Adrenal gland (tissue), 12 donors: ENCODE measurements around the gene ANKRD55. TPM values are rescaled to one million over a fixed set of nuclear protein-coding genes. Genes with fewer than 3 reads are reported as not detected.

Experiments used
- DNase-seq, 7 donors: peaks; one replicate each; pipeline ENCODE4 v3.0.0-alpha.2; 2019 to 2020
- H3K27ac ChIP-seq, 5 donors: fragments of 200-600 bp; sonication (generic) in 4 of 5; 1 replicate in 3 of 5; 2 replicates in 2 of 5; pipeline versions ENCODE4 v1.5.1 to v1.8.0; 2016 to 2020; ENCODE audit warnings: mild to moderate bottlenecking in 1 of 5
- H3K27me3 ChIP-seq: fragments of 200-600 bp; 2 replicates; pipeline ENCODE4 v1.8.0; 2021
- H3K36me3 ChIP-seq, 2 donors: fragments of 200-600 bp; replicated peaks in 1 of 2; 1 replicate in 1 of 2; 2 replicates in 1 of 2; pipeline versions ENCODE4 v1.5.1 to v1.8.0; 2018 to 2022
- H3K4me1 ChIP-seq, 2 donors: fragments of 200-600 bp; replicated peaks in 1 of 2; 1 replicate in 1 of 2; 2 replicates in 1 of 2; pipeline versions ENCODE4 v1.5.1 to v1.8.0; 2018 to 2021
- H3K4me3 ChIP-seq, 4 donors: fragments of 200-600 bp; sonication (generic) in 3 of 4; one replicate each; pipeline ENCODE4 v1.5.1; 2016 to 2018
- H3K9me3 ChIP-seq, 3 donors: fragments of 200-600 bp; sonication (generic) in 1 of 3; replicated peaks in 1 of 3; 1 replicate in 2 of 3; 2 replicates in 1 of 3; pipeline versions ENCODE4 v1.5.1 to v1.8.0; 2016 to 2021
- POLR2A ChIP-seq, 2 donors: fragments of 450-650 bp; IDR thresholded peaks; one replicate each; pipeline ENCODE4 v1.6.1; 2017; ENCODE audit warnings: antibody characterized with exemption in 2 of 2, mild to moderate bottlenecking in 2 of 2, moderate library complexity in 1 of 2
- WGBS, 4 donors: extraction: QIAGEN DNeasy Blood & Tissue Kit in 2 of 4; methylation state at CpG; one replicate each; pipeline versions ENCODE4 v1.1.5 to v1.1.7; 2013 to 2017; 5-methylcytosine and 5-hydroxymethylcytosine counted together
- intact Hi-C, 2 donors: fragments of 100-400 bp; cut with DNase I; formaldehyde crosslinking; loops; one replicate each; pipeline versions ENCODE4 v1.14.1 to v1.15.0; 2022 to 2023
- polyA plus RNA-seq, 3 donors: library from polyadenylated mRNA; stranded (reverse); fragments of 200-250 nt in 2 of 3; fragments of 350-450 nt in 1 of 3; fragmentation: Illumina TruSeq in 1 of 3; extraction: RNeasy Lipid Tissue Mini Kit (QIAGEN cat#74804) in 1 of 3; gene quantifications; one replicate each; pipeline ENCODE4 v1.2.3, GENCODE V29; 2013 to 2014
- total RNA-seq, 9 donors: library from RNA; depleted of rRNA in 4 of 9; stranded (reverse); fragments of >200 nt in 4 of 9; fragments of 120-200 nt in 1 of 9; fragmentation: NEBNext Ultra II Directional in 1 of 9; extraction: Animal tissue kit (Norgen Biotek cat#: 25700) in 1 of 9; gene quantifications; one replicate each; pipeline versions ENCODE4 v1.1.0 to v1.2.4, GENCODE V29; 2013 to 2023
- TF ChIP-seq, protein P1 (sequence below), 6 experiments: fragments of 450-650 bp in 4 of 6; fragments of 200-600 bp in 2 of 6; sonication (generic) in 1 of 6; IDR thresholded peaks; 1 replicate in 5 of 6; 2 replicates in 1 of 6; pipeline versions ENCODE4 v1.5.1 to v1.8.0; 2016 to 2021; ENCODE audit warnings: antibody characterized with exemption in 6 of 6, mild to moderate bottlenecking in 2 of 6, moderate library complexity in 1 of 6
- donor health status: healthy with polysubstance abuse.
- donor health status: Bipolar disorder and iron deficiency.
- donor health status: DM: yes; HTN: yes; CAD: no.
- donor health status: DM: no; HTN: no; CAD: no.
- donor health status: DM: no; HTN: no; CAD: no.
- donor health status: DM: yes; HTN: yes; CAD: no.

ANKRD55 gene
- total and polyA plus RNA-seq, 12 donors: 0.03 to 0.81 (median 0.29) TPM; not detected in 4

DNA sequence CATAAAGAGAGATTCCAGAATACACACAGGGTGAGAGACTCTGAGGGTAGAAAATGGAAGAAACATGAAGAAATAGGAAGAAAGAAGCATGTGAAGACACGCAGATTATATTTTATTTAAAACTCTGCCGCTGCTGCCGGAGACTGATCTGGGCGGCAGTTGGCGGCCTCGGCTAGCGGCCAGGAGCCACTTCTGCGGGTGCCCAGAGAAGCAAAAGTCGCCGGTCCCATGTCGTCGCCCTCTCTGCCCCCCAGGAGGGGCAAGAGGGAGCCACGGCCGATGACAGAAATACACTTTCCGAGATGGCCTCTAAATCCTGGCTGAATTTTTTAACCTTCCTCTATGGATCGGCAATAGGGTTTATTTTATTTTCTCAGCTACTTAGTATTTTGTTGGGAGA is 40.9 kb downstream of the ANKRD55 start:
- Histone ChIP-seq H3K4me3 (no peak overlapping the region), H3K9me3 (no peaks in the 10 kb centered on the region), H3K27ac (no peak overlapping the region), H3K4me1 (peaks cover 0 to 3% of the 10 kb centered on the region in 2 donors), H3K36me3 (no peaks in the 10 kb centered on the region), H3K27me3 (no peaks in the 10 kb centered on the region)
- TF ChIP-seq POLR2A (IDR thresholded peaks at IDR 0.05): no peak
- intact Hi-C loops: no loop called here
- DNase-seq: no peak
- 93 to 96% (median 94%) methylated on average over 16 of the region's 16 CpGs for whole genome bisulfite sequencing, 4 donors

DNA sequence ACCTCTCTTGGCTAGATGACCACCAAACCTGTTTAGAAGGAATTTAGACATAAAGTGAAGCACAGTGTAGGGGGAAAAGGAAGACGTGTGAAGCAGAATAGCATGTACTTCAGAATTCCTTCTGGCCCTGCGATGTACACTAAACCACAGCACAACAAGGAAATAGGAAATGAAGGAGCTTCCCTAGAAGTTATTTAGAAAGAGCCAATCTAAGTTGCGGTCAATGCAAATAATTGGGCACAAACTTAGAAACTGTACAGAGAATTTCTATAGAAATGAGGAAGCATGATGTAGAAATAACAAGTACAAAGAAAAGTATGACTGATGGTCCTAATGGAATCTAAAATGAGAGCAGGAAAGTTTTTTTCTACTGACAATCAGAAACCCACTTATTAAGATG is 41.5 kb downstream of the ANKRD55 start:
- no peak for TF ChIP-seq POLR2A (IDR thresholded peaks at IDR 0.05)
- TF ChIP-seq, protein P1, sequence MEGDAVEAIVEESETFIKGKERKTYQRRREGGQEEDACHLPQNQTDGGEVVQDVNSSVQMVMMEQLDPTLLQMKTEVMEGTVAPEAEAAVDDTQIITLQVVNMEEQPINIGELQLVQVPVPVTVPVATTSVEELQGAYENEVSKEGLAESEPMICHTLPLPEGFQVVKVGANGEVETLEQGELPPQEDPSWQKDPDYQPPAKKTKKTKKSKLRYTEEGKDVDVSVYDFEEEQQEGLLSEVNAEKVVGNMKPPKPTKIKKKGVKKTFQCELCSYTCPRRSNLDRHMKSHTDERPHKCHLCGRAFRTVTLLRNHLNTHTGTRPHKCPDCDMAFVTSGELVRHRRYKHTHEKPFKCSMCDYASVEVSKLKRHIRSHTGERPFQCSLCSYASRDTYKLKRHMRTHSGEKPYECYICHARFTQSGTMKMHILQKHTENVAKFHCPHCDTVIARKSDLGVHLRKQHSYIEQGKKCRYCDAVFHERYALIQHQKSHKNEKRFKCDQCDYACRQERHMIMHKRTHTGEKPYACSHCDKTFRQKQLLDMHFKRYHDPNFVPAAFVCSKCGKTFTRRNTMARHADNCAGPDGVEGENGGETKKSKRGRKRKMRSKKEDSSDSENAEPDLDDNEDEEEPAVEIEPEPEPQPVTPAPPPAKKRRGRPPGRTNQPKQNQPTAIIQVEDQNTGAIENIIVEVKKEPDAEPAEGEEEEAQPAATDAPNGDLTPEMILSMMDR (IDR thresholded peaks at IDR 0.05): no peak
- Histone ChIP-seq H3K27ac (no peak overlapping the region), H3K4me1 (peaks cover 0 to 3% of the 10 kb centered on the region in 2 donors), H3K36me3 (no peaks in the 10 kb centered on the region), H3K9me3 (no peaks in the 10 kb centered on the region), H3K4me3 (no peak overlapping the region), H3K27me3 (no peaks in the 10 kb centered on the region)
- intact Hi-C loops: no loop called here
- DNase-seq: no peak
- 67 to 72% (median 68%) methylated on average over 3 of the region's 3 CpGs for WGBS, 4 donors

DNA sequence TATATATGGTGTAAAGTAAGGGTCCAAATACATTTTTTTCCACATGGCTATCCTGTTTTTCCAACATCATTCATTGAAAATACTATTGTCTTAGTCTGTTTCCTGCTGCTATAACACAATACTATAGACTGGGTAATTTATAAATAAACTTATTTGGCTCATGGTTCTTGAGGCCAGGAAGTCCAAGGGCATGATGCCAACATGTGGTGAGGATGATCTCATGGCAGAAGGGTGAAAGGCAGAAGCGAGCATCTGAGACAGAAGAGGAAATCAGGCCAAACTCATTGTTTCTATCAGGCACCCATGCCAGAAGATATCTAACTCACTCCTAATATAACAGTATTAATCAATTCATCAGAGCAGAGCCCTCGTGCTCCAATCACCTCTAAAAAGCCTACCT is 42.6 kb downstream of the ANKRD55 start:
- no peaks in the 10 kb centered on the region for H3K36me3 ChIP-seq
- no peaks in the 10 kb centered on the region for H3K9me3 ChIP-seq
- peaks cover 0 to 3% of the 10 kb centered on the region in 2 donors for H3K4me1 ChIP-seq
- H3K4me3 ChIP-seq: no peak overlapping the region
- intact Hi-C loops: no loop called here
- TF ChIP-seq, protein P1 (IDR thresholded peaks at IDR 0.05): no peak
- TF ChIP-seq POLR2A (IDR thresholded peaks at IDR 0.05): no peak
- no peaks in the 10 kb centered on the region for H3K27me3 ChIP-seq
- peak; percentile 54 to 80 (median 67) for DNase-seq
- 57 to 75% (median 66%) methylated on average over 2 of the region's 2 CpGs for WGBS, 4 donors
- H3K27ac ChIP-seq: no peak overlapping the region

DNA sequence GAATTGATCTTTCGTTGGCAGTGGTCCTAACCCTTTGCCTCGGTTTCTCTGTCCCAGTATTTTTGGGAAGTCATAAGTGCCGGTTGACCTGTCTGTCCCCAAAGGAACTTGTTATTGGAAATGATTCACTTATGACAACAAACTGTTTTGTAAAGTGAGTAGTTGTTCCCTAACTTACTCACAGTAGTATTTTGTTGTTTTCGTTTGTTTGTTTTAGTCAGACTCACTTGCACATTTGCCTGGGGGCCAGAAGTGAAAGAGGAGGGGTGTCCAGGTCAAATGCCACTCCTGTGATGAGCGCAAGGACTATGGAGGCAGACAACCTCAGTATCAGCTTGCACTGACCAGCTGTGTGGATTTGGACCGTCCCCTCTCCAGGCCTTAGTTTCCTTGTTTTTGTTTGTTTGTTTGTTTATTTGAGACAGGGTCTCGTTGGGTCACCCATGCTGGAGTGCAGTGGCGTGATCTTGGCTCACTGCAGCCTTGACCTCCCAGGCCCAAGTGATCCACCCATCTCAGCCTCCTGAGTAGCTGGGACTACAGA is 47.3 kb downstream of the ANKRD55 start:
- H3K27ac ChIP-seq: no peak overlapping the region
- intact Hi-C loops: no loop called here
- WGBS, 4 donors: 81 to 86% (median 83%) methylated on average over 8 of the region's 8 CpGs
- DNase-seq: no peak
- H3K9me3 ChIP-seq: no peaks in the 10 kb centered on the region
- H3K4me3 ChIP-seq: no peak overlapping the region
- no peak for TF ChIP-seq POLR2A (IDR thresholded peaks at IDR 0.05)
- TF ChIP-seq, protein P1 (IDR thresholded peaks at IDR 0.05): no peak
- no peaks in the 10 kb centered on the region for H3K27me3 ChIP-seq
- no peaks in the 10 kb centered on the region for H3K36me3 ChIP-seq
- H3K4me1 ChIP-seq: peaks cover 0 to under 1% of the 10 kb centered on the region in 2 donors

DNA sequence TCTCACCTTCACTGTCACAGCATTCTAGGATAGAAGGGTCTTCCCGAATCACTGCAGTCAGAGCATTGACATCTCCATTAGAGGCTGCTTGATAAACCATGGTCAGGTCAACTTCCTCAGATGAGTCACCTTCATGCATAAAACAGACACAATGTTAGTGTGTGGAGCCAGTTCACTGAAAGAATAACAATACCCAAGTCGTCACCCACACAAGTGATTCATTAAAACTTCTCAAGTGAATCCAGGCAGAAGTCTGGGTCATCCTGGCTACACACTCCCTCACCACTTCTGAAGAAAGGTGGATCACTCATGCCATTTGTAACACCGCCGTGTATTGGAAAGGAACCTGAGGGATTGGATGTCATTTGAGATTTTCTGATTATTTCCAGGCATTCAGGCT is 49.6 kb downstream of the ANKRD55 start:
- Histone ChIP-seq H3K4me3 (no peak overlapping the region), H3K36me3 (no peaks in the 10 kb centered on the region), H3K9me3 (no peaks in the 10 kb centered on the region), H3K27me3 (no peaks in the 10 kb centered on the region), H3K27ac (no peak overlapping the region), H3K4me1 (peaks cover 0 to 3% of the 10 kb centered on the region in 2 donors)
- TF ChIP-seq, protein P1 (IDR thresholded peaks at IDR 0.05): no peak
- TF ChIP-seq POLR2A (IDR thresholded peaks at IDR 0.05): no peak
- intact Hi-C loops: no loop called here
- WGBS, 4 donors: 49 to 68% (median 61%) methylated on average over 4 of the region's 4 CpGs
- no peak for DNase-seq
